ENCODE results near the gene NUTM2D. TPM values are rescaled to one million over a fixed set of nuclear protein-coding genes. Genes with fewer than 3 reads are reported as not detected.
A peak's percentile ranks its signal among the peaks of the same experiment; 100 is the strongest.
"Not testable (repeated sequence)": the region's sequence is repeated elsewhere in the genome, so short reads cannot be mapped to it uniquely, and the experiment has no call there.

Gene NUTM2D
- total and polyA plus RNA-seq, 2 donors (not counting 3 experiments of a cell fraction or from before 2014, with no cell fraction given): 1.3 to 1.4 TPM

DNA sequence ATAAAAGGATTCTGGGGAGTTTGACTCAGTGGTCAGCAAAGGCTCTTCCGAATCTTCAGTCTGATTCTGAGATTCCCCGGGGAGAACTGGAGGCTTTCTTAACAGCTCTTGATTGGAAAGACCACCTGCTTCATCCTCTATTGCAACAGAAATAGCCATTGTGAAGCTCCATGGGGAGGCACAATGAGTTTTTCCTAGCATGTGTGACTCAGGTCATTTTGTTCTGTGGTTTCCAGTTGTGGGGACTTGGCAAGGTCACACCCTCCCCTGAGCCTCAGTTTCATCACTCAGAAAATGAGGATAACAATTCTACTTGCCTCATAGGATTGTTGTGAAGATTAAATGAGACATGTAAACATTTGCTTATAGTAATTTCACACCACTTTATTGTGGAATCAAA lies 38.7 kb downstream of the NUTM2D start:
- H3K27ac ChIP-seq (ENCODE audit: insufficient read depth, low read depth, low read length); dilution Hi-C loops (cut with MboI; ENCODE audit: extremely low pct_ligation_motif_present, low sequenced_read_pairs); H3K27me3 ChIP-seq (ENCODE audit: control insufficient read depth in 2 of 2, insufficient read depth in 2 of 2, low read length in 2 of 2); H3K79me2 ChIP-seq (ENCODE audit: control insufficient read depth, insufficient read depth, low read length); intact Hi-C loops (cut with micrococcal nuclease); CTCF ChIA-PET; H3K9me1 ChIP-seq (replicated peaks; ENCODE audit: control insufficient read depth, extremely low read depth, insufficient read depth, low read length); POLR2A ChIA-PET; FAIRE-seq; DNase-seq (ENCODE audit: low read depth, low spot score); H3K4me1 ChIP-seq (ENCODE audit: control insufficient read depth, extremely low read depth, insufficient read depth, low read length); H3K4me3 ChIP-seq (replicated peaks in 1 of 3; ENCODE audit: insufficient read depth in 1 of 3, low read depth in 1 of 3, low read length in 3 of 3); H3K9me3 ChIP-seq (replicated peaks; ENCODE audit: control insufficient read depth, insufficient read depth, low read length); H2AFZ ChIP-seq (ENCODE audit: low read depth, low read length); H3K36me3 ChIP-seq (ENCODE audit: control insufficient read depth in 2 of 2, extremely low read depth in 1 of 2, insufficient read depth in 2 of 2, low read length in 2 of 2); H4K20me1 ChIP-seq (replicated peaks; ENCODE audit: control insufficient read depth, extremely low read depth, insufficient read depth, low read length); BruUV-seq (replicated peaks); H3K4me2 ChIP-seq (ENCODE audit: insufficient read depth, low read length); H3K9ac ChIP-seq (replicated peaks; ENCODE audit: extremely low read depth, insufficient read depth, low read length): not testable (repeated sequence)

DNA sequence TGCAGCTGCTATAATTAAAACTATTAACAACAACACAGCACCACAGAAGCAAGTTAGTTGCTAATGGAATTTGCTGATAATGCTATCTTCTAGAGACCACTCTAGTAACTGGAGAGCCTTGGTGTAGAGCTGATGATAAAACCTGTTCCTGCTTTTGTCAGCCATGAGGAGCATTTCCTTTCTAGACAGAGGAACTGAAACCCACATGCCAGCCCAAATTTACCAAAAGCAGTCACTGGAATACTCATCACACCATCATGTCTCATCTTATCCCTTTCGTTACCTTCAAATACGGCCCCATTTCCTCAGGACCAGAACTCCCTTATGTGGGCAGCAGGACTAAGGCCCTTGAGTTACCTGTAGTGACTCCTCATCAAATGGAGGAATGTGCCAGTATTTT lies 40.9 kb downstream of the NUTM2D start:
- H3K9me1 ChIP-seq (replicated peaks; ENCODE audit: control insufficient read depth, extremely low read depth, insufficient read depth, low read length); POLR2A ChIA-PET; intact Hi-C loops (cut with micrococcal nuclease); H3K36me3 ChIP-seq (ENCODE audit: control insufficient read depth in 2 of 2, extremely low read depth in 1 of 2, insufficient read depth in 2 of 2, low read length in 2 of 2); CTCF ChIA-PET; dilution Hi-C loops (cut with MboI; ENCODE audit: extremely low pct_ligation_motif_present, low sequenced_read_pairs); H3K4me3 ChIP-seq (replicated peaks in 1 of 3; ENCODE audit: insufficient read depth in 1 of 3, low read depth in 1 of 3, low read length in 3 of 3); H3K4me2 ChIP-seq (ENCODE audit: insufficient read depth, low read length); H3K79me2 ChIP-seq (ENCODE audit: control insufficient read depth, insufficient read depth, low read length); H2AFZ ChIP-seq (ENCODE audit: low read depth, low read length); H3K27ac ChIP-seq (ENCODE audit: insufficient read depth, low read depth, low read length); H3K9me3 ChIP-seq (replicated peaks; ENCODE audit: control insufficient read depth, insufficient read depth, low read length); BruUV-seq (replicated peaks); H3K4me1 ChIP-seq (ENCODE audit: control insufficient read depth, extremely low read depth, insufficient read depth, low read length); H3K27me3 ChIP-seq (ENCODE audit: control insufficient read depth in 2 of 2, insufficient read depth in 2 of 2, low read length in 2 of 2); H3K9ac ChIP-seq (replicated peaks; ENCODE audit: extremely low read depth, insufficient read depth, low read length); H4K20me1 ChIP-seq (replicated peaks; ENCODE audit: control insufficient read depth, extremely low read depth, insufficient read depth, low read length); FAIRE-seq; DNase-seq (ENCODE audit: low read depth, low spot score): not testable (repeated sequence)

DNA sequence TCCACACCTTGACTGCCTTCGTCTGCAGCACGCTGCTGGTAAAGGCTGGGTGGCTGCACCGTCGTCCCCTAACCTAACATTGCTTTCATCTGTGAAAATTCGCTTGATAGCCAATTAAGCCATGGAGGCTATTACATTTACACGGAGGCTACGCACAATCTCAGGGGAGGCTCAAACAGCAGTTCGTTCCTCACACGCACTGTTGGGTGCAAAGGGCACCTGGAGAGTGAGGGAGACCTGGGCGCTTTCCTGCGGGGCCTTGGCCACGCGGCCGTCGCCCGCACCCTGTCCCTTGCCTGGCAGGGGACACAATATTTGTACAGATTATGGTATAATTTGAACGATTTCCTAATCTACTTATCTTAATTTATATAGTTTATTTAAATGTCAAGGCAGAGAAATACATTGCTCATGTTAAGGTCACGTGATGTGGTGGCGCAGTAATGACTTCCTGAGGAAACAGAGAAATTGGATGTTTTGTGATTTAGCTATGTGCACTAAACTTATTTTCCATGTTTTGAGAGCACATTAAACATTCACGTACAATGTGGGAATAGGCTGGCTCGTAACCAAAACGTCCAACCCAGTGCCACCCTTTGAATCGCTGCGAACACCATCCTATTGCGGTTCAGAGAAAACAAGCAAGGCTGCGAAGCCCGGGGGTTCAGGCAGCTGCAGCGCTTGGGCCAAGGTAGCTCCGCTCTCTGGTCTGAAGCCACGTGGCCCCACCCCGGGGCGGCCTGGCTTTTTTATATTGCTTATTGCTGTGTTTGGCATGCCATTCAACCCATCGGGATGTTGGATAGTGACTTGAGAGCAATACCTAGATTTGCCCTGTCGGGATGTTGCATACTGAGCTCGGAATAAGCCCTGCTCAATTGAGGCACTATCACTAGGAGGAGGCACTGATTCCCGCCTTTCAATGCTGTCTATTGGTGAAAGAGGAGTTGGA lies 50.2 kb downstream of the NUTM2D start:
- H3K9ac ChIP-seq (replicated peaks; ENCODE audit: extremely low read depth, insufficient read depth, low read length); intact Hi-C loops (cut with micrococcal nuclease); BruUV-seq (replicated peaks); CTCF ChIA-PET; H3K36me3 ChIP-seq (ENCODE audit: control insufficient read depth in 2 of 2, extremely low read depth in 1 of 2, insufficient read depth in 2 of 2, low read length in 2 of 2); H3K27me3 ChIP-seq (ENCODE audit: control insufficient read depth in 2 of 2, insufficient read depth in 2 of 2, low read length in 2 of 2); H3K9me3 ChIP-seq (replicated peaks; ENCODE audit: control insufficient read depth, insufficient read depth, low read length); H3K79me2 ChIP-seq (ENCODE audit: control insufficient read depth, insufficient read depth, low read length); H3K4me1 ChIP-seq (ENCODE audit: control insufficient read depth, extremely low read depth, insufficient read depth, low read length); H4K20me1 ChIP-seq (replicated peaks; ENCODE audit: control insufficient read depth, extremely low read depth, insufficient read depth, low read length); dilution Hi-C loops (cut with MboI; ENCODE audit: extremely low pct_ligation_motif_present, low sequenced_read_pairs); H3K27ac ChIP-seq (ENCODE audit: insufficient read depth, low read depth, low read length); FAIRE-seq; POLR2A ChIA-PET; H3K9me1 ChIP-seq (replicated peaks; ENCODE audit: control insufficient read depth, extremely low read depth, insufficient read depth, low read length): not testable (repeated sequence)
- H3K4me3 ChIP-seq (replicated peaks in 1 of 3; ENCODE audit: insufficient read depth in 1 of 3, low read depth in 1 of 3, low read length in 3 of 3): peak overlapping the region in 1 of 3 experiments; percentile 36
- peak overlapping the region; percentile 42 for H3K4me2 ChIP-seq (ENCODE audit: insufficient read depth, low read length)
- peak overlapping the region; percentile 64 for H2AFZ ChIP-seq (ENCODE audit: low read depth, low read length)
- DNase-seq (ENCODE audit: low read depth, low spot score): peak; percentile 13

DNA sequence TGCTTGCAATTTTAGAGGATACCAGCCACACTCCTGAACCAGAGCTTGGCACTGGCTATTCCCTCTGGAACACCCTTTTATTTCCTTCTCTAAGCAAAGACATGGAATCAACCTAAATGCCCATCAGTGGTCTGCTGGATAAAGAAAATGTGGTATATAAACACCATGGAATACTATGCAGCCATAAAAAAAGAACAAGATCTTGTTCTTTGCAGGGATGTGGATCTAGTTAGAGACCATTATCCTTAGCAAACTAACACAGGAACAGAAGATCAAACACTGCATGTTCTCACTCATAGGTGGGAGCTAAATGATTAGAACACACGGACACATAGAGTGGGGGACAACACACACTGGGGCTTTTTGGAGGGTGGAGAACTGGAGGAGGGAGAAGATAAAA lies 56.4 kb downstream of the NUTM2D start:
- H3K4me1 ChIP-seq (ENCODE audit: control insufficient read depth, extremely low read depth, insufficient read depth, low read length); H4K20me1 ChIP-seq (replicated peaks; ENCODE audit: control insufficient read depth, extremely low read depth, insufficient read depth, low read length); H2AFZ ChIP-seq (ENCODE audit: low read depth, low read length); H3K27ac ChIP-seq (ENCODE audit: insufficient read depth, low read depth, low read length); intact Hi-C loops (cut with micrococcal nuclease); H3K9me1 ChIP-seq (replicated peaks; ENCODE audit: control insufficient read depth, extremely low read depth, insufficient read depth, low read length); CTCF ChIA-PET; DNase-seq (ENCODE audit: low read depth, low spot score); H3K9ac ChIP-seq (replicated peaks; ENCODE audit: extremely low read depth, insufficient read depth, low read length); H3K4me2 ChIP-seq (ENCODE audit: insufficient read depth, low read length); H3K79me2 ChIP-seq (ENCODE audit: control insufficient read depth, insufficient read depth, low read length); dilution Hi-C loops (cut with MboI; ENCODE audit: extremely low pct_ligation_motif_present, low sequenced_read_pairs); BruUV-seq (replicated peaks); H3K9me3 ChIP-seq (replicated peaks; ENCODE audit: control insufficient read depth, insufficient read depth, low read length); POLR2A ChIA-PET; H3K4me3 ChIP-seq (replicated peaks in 1 of 3; ENCODE audit: insufficient read depth in 1 of 3, low read depth in 1 of 3, low read length in 3 of 3); H3K27me3 ChIP-seq (ENCODE audit: control insufficient read depth in 2 of 2, insufficient read depth in 2 of 2, low read length in 2 of 2); H3K36me3 ChIP-seq (ENCODE audit: control insufficient read depth in 2 of 2, extremely low read depth in 1 of 2, insufficient read depth in 2 of 2, low read length in 2 of 2); FAIRE-seq: not testable (repeated sequence)

All from endothelial cell of umbilical vein (primary cell).